SK-N-MC (cell line): ENCODE measurements around the gene CDC23.

Experiments
- EZH2 ChIP-seq: fragments of 200-600 bp; sonication (generic); IDR thresholded peaks from one replicate; pipeline ENCODE4 v1.6.1; 2017; ENCODE audit warnings: antibody characterized with exemption
- FOXP2 ChIP-seq: optimal IDR thresholded peaks from 2 replicates; pipeline ENCODE3; 2011; ENCODE audit warnings: mild to moderate bottlenecking, moderate library complexity; ENCODE audit not compliant: insufficient read depth; ENCODE audit errors: extremely low read length, control extremely low read depth
- POLR2AphosphoS5 ChIP-seq: IDR thresholded peaks from 2 replicates; pipeline ENCODE4 v1.6.1; 2012; ENCODE audit warnings: mild to moderate bottlenecking, low read depth, low read length, borderline replicate concordance

- no peak for TF ChIP-seq POLR2AphosphoS5
- TF ChIP-seq EZH2, result no peak
- TF ChIP-seq FOXP2, result no peak
These were observed 32.8 kb downstream of the CDC23 start for GRCh38 chr5:138180183-138180782.
